SK-N-SH (cell line): ENCODE results near the gene SLC46A2. TPM values are rescaled to one million over a fixed set of nuclear protein-coding genes. Genes with fewer than 3 reads are reported as not detected.

Experiments
- CTCF ChIA-PET: fragments of 300-600, 350-600 bp; formaldehyde crosslinking; extraction: SDS; loops from one replicate; lab custom pipeline; 2021; lab: Yijun Ruan, JAX
- POLR2A ChIA-PET: fragments of 350-600 bp; sonication (Branson Sonifier 250); formaldehyde crosslinking; extraction: SDS; loops from one replicate; lab custom pipeline; 2020; ENCODE audit warnings: antibody characterized with exemption, inconsistent platforms; lab: Yijun Ruan, JAX
- DNase-seq: peaks from one replicate; pipeline ENCODE4 v3.0.0; 2012
- H2AFZ ChIP-seq: fragments of 200-600 bp; sonication (generic); 2 replicates; pipeline ENCODE4 v1.8.1; 2016; ENCODE audit warnings: antibody characterized with exemption, mild to moderate bottlenecking, low read depth
- H3F3A ChIP-seq: fragments of 200-600 bp; sonication (generic); replicated peaks from 2 replicates; pipeline ENCODE3; 2016; ENCODE audit warnings: antibody characterized with exemption, mild to moderate bottlenecking; ENCODE audit not compliant: insufficient read depth
- H3K27ac ChIP-seq, 2 experiments: fragments of 200-500 bp in 1 of 2; fragments of 200-600 bp in 1 of 2; sonication (Bioruptor generic) in 1 of 2; sonication (generic), shearing (Covaris generic) in 1 of 2; 2 replicates each; pipeline versions ENCODE4 v1.5.1 to v1.6.1; 2014 to 2016; ENCODE audit warnings: low read depth in 2 of 2, inconsistent platforms in 1 of 2, low read length in 1 of 2, mild to moderate bottlenecking in 1 of 2, mixed read lengths in 1 of 2
- H3K27me3 ChIP-seq: fragments of 200-600 bp; sonication (generic), shearing (Covaris generic); 2 replicates; pipeline ENCODE4 v1.6.1; 2016; ENCODE audit warnings: mixed run types; ENCODE audit not compliant: insufficient read depth
- H3K36me3 ChIP-seq, 2 experiments: fragments of 200-500 bp in 1 of 2; fragments of 200-600 bp in 1 of 2; sonication (Bioruptor generic) in 1 of 2; sonication (generic) in 1 of 2; replicated peaks in 1 of 2; 2 replicates each; pipeline versions ENCODE3 to v1.5.1; 2014 to 2016; ENCODE audit warnings: low read length in 1 of 2, mild to moderate bottlenecking in 1 of 2; ENCODE audit not compliant: insufficient read depth in 2 of 2, control insufficient read depth in 1 of 2
- H3K4me1 ChIP-seq, 2 experiments: fragments of 200-500 bp in 1 of 2; fragments of 200-600 bp in 1 of 2; sonication (Bioruptor generic) in 1 of 2; sonication (generic), shearing (Covaris generic) in 1 of 2; 2 replicates each; pipeline versions ENCODE4 v1.5.1 to v1.6.1; 2014 to 2016; ENCODE audit warnings: low read depth in 1 of 2, low read length in 1 of 2, mixed run types in 1 of 2; ENCODE audit not compliant: insufficient read depth in 2 of 2, control insufficient read depth in 1 of 2
- H3K4me2 ChIP-seq: fragments of 200-600 bp; sonication (generic), shearing (Covaris generic); 2 replicates; pipeline ENCODE4 v1.6.1; 2017; ENCODE audit warnings: mixed run types
- H3K4me3 ChIP-seq, 2 experiments: fragments of 200-500 bp in 1 of 2; fragments of 200-600 bp in 1 of 2; sonication (Bioruptor generic) in 1 of 2; sonication (generic), shearing (Covaris generic) in 1 of 2; 2 replicates each; pipeline versions ENCODE4 v1.5.1 to v1.8.1; 2014 to 2016; ENCODE audit warnings: low read depth in 2 of 2, inconsistent platforms in 1 of 2, low read length in 1 of 2, mild to moderate bottlenecking in 1 of 2, mixed read lengths in 1 of 2, moderate library complexity in 1 of 2
- H3K79me2 ChIP-seq: fragments of 200-600 bp; sonication (generic); 2 replicates; pipeline ENCODE4 v1.8.1; 2017; ENCODE audit warnings: mild to moderate bottlenecking; ENCODE audit not compliant: insufficient read depth
- H3K9ac ChIP-seq: fragments of 200-600 bp; sonication (generic); 2 replicates; pipeline ENCODE4 v1.6.1; 2017; ENCODE audit warnings: mixed run types
- H3K9me2 ChIP-seq: fragments of 200-600 bp; sonication (generic); 2 replicates; pipeline ENCODE4 v1.6.1; 2017; ENCODE audit warnings: mixed run types
- H3K9me3 ChIP-seq: fragments of 200-600 bp; sonication (generic); 2 replicates; pipeline ENCODE4 v1.6.1; 2017; ENCODE audit warnings: mixed run types, mild to moderate bottlenecking, moderate library complexity
- H4K20me1 ChIP-seq: fragments of 200-600 bp; sonication (generic); 2 replicates; pipeline ENCODE4 v1.6.1; 2017; ENCODE audit warnings: mild to moderate bottlenecking, mixed run types; ENCODE audit not compliant: insufficient read depth
- CHD2 ChIP-seq: fragments of 150-350 bp; IDR thresholded peaks from 2 replicates; pipeline ENCODE4 v1.6.1; 2018; ENCODE audit warnings: low read length; ENCODE audit not compliant: partially characterized antibody
- CTCF ChIP-seq: fragments of 200-600 bp; sonication (generic); IDR thresholded peaks from 2 replicates; pipeline ENCODE4 v1.6.1; 2017; ENCODE audit warnings: antibody characterized with exemption, mild to moderate bottlenecking, moderate library complexity
- EZH2phosphoT487 ChIP-seq: fragments of 200-600 bp; sonication (generic); IDR thresholded peaks from 2 replicates; pipeline ENCODE4 v1.6.1; 2017; ENCODE audit warnings: low read depth, mixed run types, mild to moderate bottlenecking, antibody characterized with exemption, moderate library complexity, borderline replicate concordance
- FOSL2 ChIP-seq: IDR thresholded peaks from 2 replicates; pipeline ENCODE4 v1.4.0; 2012; ENCODE audit warnings: low read depth, mild to moderate bottlenecking, moderate library complexity, borderline replicate concordance
- FOXM1 ChIP-seq: IDR thresholded peaks from 2 replicates; pipeline ENCODE4 v1.4.0; 2012; ENCODE audit warnings: low read depth, mild to moderate bottlenecking
- GABPA ChIP-seq: IDR thresholded peaks from 2 replicates; pipeline ENCODE4 v1.4.0; 2012; ENCODE audit warnings: low read depth, mild to moderate bottlenecking
- JUND ChIP-seq: IDR thresholded peaks from 2 replicates; pipeline ENCODE4 v1.4.0; 2012
- NRF1 ChIP-seq: IDR thresholded peaks from 2 replicates; pipeline ENCODE4 v1.6.1; 2012; ENCODE audit warnings: low read depth, mild to moderate bottlenecking, low read length
- RFX5 ChIP-seq: IDR thresholded peaks from 2 replicates; pipeline ENCODE4 v1.6.1; 2012; ENCODE audit warnings: mild to moderate bottlenecking, improper control_type of control experiment, low read length
- RXRA ChIP-seq: IDR thresholded peaks from 2 replicates; pipeline ENCODE4 v1.4.0; 2012; ENCODE audit warnings: low read depth, mild to moderate bottlenecking, borderline replicate concordance
- SIN3A ChIP-seq: IDR thresholded peaks from 2 replicates; pipeline ENCODE4 v1.6.1; 2012; ENCODE audit warnings: low read depth, mild to moderate bottlenecking, low read length, moderate library complexity, borderline replicate concordance
- TEAD4 ChIP-seq: IDR thresholded peaks from 2 replicates; pipeline ENCODE4 v1.4.0; 2012; ENCODE audit warnings: mild to moderate bottlenecking, borderline replicate concordance; ENCODE audit not compliant: insufficient read depth
- USF1 ChIP-seq: IDR thresholded peaks from 2 replicates; pipeline ENCODE4 v1.4.0; 2012; ENCODE audit warnings: low read depth, borderline replicate concordance
- YY1 ChIP-seq: IDR thresholded peaks from 2 replicates; pipeline ENCODE4 v1.4.0; 2012; ENCODE audit warnings: low read depth, mild to moderate bottlenecking
- WGBS: methylation state at CpG from one replicate; pipeline ENCODE4 v1.1.6; 2017; ENCODE audit warnings: low lambda C conversion rate; 5-methylcytosine and 5-hydroxymethylcytosine counted together
- polyA plus RNA-seq, 3 experiments: library from polyadenylated mRNA; depleted of rRNA; stranded (reverse); fragments of >200 nt; gene quantifications; 2 replicates each; pipeline ENCODE4 v1.2.3, GENCODE V29; 2012
- TF ChIP-seq, protein P1 (sequence below): IDR thresholded peaks from 2 replicates; pipeline ENCODE4 v1.4.0; 2012; ENCODE audit warnings: low read depth
- TF ChIP-seq, protein P2 (sequence below): IDR thresholded peaks from 2 replicates; pipeline ENCODE4; 2012

The SLC46A2 gene
- polyA plus RNA-seq, 1 of the 3 experiments (the other 2 are of a cell fraction): not detected

GRCh38 chr9:112861638-112862555 is 28.8 kb downstream of the SLC46A2 start:
- no peak overlapping the region for H3K27ac ChIP-seq
- no peaks in the 10 kb centered on the region; a peak in 1 of 4 replicates for H3K4me1 ChIP-seq
- WGBS: 93% methylated on average over 19 of the region's 19 CpGs
- DNase-seq: no peak
- ChIA-PET CTCF (interaction anchor here (0.8 to 1.4 kb wide), 3 partner anchors 17 to 109 kb away, joined by 3 to 6 read pairs (median 4); no protein-coding TSS in a partner anchor), POLR2A (no interaction called here)
- H3K9ac ChIP-seq: no peak overlapping the region
- no peak overlapping the region for H2AFZ ChIP-seq
- no peaks in the 10 kb centered on the region for H3K9me3 ChIP-seq
- H4K20me1 ChIP-seq: no peaks in the 10 kb centered on the region
- H3K4me2 ChIP-seq: no peak overlapping the region
- no peaks in the 10 kb centered on the region for H3K36me3 ChIP-seq
- no peaks in the 10 kb centered on the region for H3K79me2 ChIP-seq
- no peaks in the 10 kb centered on the region for H3K9me2 ChIP-seq
- H3K4me3 ChIP-seq: no peak overlapping the region
- no peak for TF ChIP-seq SIN3A
- no peaks in the 10 kb centered on the region for H3K27me3 ChIP-seq
- no peaks in the 10 kb centered on the region for H3F3A ChIP-seq

GRCh38 chr9:112861155-112861554 is 29.5 kb downstream of the SLC46A2 start:
- H3K36me3 ChIP-seq: no peaks in the 10 kb centered on the region
- no peaks in the 10 kb centered on the region; a peak in 1 of 4 replicates for H3K4me1 ChIP-seq
- 74% methylated on average over 3 of the region's 3 CpGs for WGBS
- no peak overlapping the region for H2AFZ ChIP-seq
- DNase-seq: no peak
- POLR2A ChIA-PET: no interaction called here
- no peaks in the 10 kb centered on the region for H4K20me1 ChIP-seq
- CTCF ChIA-PET: interaction anchor here (0.8 to 1.4 kb wide), 3 partner anchors 16 to 110 kb away, joined by 3 to 6 read pairs (median 4); no protein-coding TSS in a partner anchor
- no peak for TF ChIP-seq USF1
- no peak for TF ChIP-seq CTCF
- TF ChIP-seq RFX5: no peak
- TF ChIP-seq EZH2phosphoT487: no peak
- TF ChIP-seq JUND: no peak
- no peak for TF ChIP-seq NRF1
- TF ChIP-seq GABPA: no peak
- no peak for TF ChIP-seq FOSL2
- TF ChIP-seq YY1: no peak
- TF ChIP-seq, protein P1, sequence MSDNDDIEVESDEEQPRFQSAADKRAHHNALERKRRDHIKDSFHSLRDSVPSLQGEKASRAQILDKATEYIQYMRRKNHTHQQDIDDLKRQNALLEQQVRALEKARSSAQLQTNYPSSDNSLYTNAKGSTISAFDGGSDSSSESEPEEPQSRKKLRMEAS: no peak
- no peak for TF ChIP-seq FOXM1
- no peak for TF ChIP-seq CHD2
- TF ChIP-seq, protein P2, sequence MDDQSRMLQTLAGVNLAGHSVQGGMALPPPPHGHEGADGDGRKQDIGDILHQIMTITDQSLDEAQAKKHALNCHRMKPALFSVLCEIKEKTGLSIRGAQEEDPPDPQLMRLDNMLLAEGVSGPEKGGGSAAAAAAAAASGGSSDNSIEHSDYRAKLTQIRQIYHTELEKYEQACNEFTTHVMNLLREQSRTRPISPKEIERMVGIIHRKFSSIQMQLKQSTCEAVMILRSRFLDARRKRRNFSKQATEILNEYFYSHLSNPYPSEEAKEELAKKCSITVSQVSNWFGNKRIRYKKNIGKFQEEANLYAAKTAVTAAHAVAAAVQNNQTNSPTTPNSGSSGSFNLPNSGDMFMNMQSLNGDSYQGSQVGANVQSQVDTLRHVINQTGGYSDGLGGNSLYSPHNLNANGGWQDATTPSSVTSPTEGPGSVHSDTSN: no peak
- no peak for TF ChIP-seq RXRA
- TF ChIP-seq TEAD4: no peak
- no peaks in the 10 kb centered on the region for H3K79me2 ChIP-seq
- no peak overlapping the region for H3K4me2 ChIP-seq
- no peak overlapping the region for H3K9ac ChIP-seq
- no peaks in the 10 kb centered on the region for H3K9me3 ChIP-seq
- H3K27ac ChIP-seq: no peak overlapping the region
- no peak overlapping the region for H3K4me3 ChIP-seq
- no peaks in the 10 kb centered on the region for H3K9me2 ChIP-seq
- H3F3A ChIP-seq: no peaks in the 10 kb centered on the region
- H3K27me3 ChIP-seq: no peaks in the 10 kb centered on the region
